ENCODE results near the gene FANCE. TPM values are rescaled to one million over a fixed set of nuclear protein-coding genes. Genes with fewer than 3 reads are reported as not detected.

The FANCE gene
- total and polyA plus RNA-seq, 2 experiments from 2014 or later: 4.1 to 8.7 TPM

- Histone ChIP-seq H3K4me2 (peak within 1 kb of the TSS; percentile 93), H3K4me1 (ENCODE audit: insufficient read depth) (peaks cover 26% of the 10 kb centered on the region), H3K27ac (peak within 1 kb of the TSS; percentile 98), H3K79me2 (peaks cover 23% of the 10 kb centered on the region), H2AFZ (peak within 1 kb of the TSS; percentile 83), H3K9me3 (ENCODE audit: low read depth) (no peaks in the 10 kb centered on the region), H4K20me1 (ENCODE audit: insufficient read depth, poor library complexity, severe bottlenecking) (peaks cover 43% of the 10 kb centered on the region), H3K9me2 (replicated peaks; ENCODE audit: insufficient read depth) (no peaks in the 10 kb centered on the region), H3K27me3 (no peaks in the 10 kb centered on the region), H3K4me3 (peak within 1 kb of the TSS; percentile 79), H3K36me3 (replicated peaks; ENCODE audit: insufficient read depth, low read depth) (no peaks in the 10 kb centered on the region)
- under 1% methylated on average over 79 of the region's 86 CpGs for WGBS (ENCODE audit: low lambda C conversion rate, missing lambda C conversion rate)
- DNase-seq (ENCODE audit: low spot score): peak; percentile 98
- TF ChIP-seq CTCF (IDR thresholded peaks at IDR 0.05; ENCODE audit: poor library complexity) (peak; percentile 100), EZH2 (IDR thresholded peaks at IDR 0.05; ENCODE audit: borderline replicate concordance) (no peak), EZH2phosphoT487 (IDR thresholded peaks at IDR 0.05; ENCODE audit: low read depth, severe bottlenecking, unreplicated experiment) (no peak)
These were observed 16.2 kb downstream of the FANCE start, which contains the start of gene RPL10A for GRCh38 chr6:35468181-35468979. TSS of gene RPL10A (plus strand) at chr6:35468401. CDS start at chr6:35468435, 34 bp downstream.

GRCh38 chr6:35468980-35469750 lies 17.0 kb downstream of the FANCE start:
- no peaks in the 10 kb centered on the region for H3K27me3 ChIP-seq
- no peaks in the 10 kb centered on the region for H3K9me2 ChIP-seq (replicated peaks; ENCODE audit: insufficient read depth)
- peak overlapping the region; percentile 79 for H3K4me3 ChIP-seq
- H4K20me1 ChIP-seq (ENCODE audit: insufficient read depth, poor library complexity, severe bottlenecking): peaks cover 43% of the 10 kb centered on the region
- peaks cover 23% of the 10 kb centered on the region for H3K79me2 ChIP-seq
- peak overlapping the region; percentile 98 for H3K27ac ChIP-seq
- H3K9me3 ChIP-seq (ENCODE audit: low read depth): no peaks in the 10 kb centered on the region
- peaks cover 26% of the 10 kb centered on the region for H3K4me1 ChIP-seq (ENCODE audit: insufficient read depth)
- no peaks in the 10 kb centered on the region for H3K36me3 ChIP-seq (replicated peaks; ENCODE audit: insufficient read depth, low read depth)
- 3% methylated on average over 29 of the region's 37 CpGs for WGBS (ENCODE audit: low lambda C conversion rate, missing lambda C conversion rate)
- H3K4me2 ChIP-seq: peak overlapping the region; percentile 93
- peak overlapping the region; percentile 36 for H2AFZ ChIP-seq
- TF ChIP-seq CTCF (IDR thresholded peaks at IDR 0.05; ENCODE audit: poor library complexity) (no peak), EZH2phosphoT487 (IDR thresholded peaks at IDR 0.05; ENCODE audit: low read depth, severe bottlenecking, unreplicated experiment) (no peak), EZH2 (IDR thresholded peaks at IDR 0.05; ENCODE audit: borderline replicate concordance) (no peak)
- no peak for DNase-seq (ENCODE audit: low spot score)

DNA sequence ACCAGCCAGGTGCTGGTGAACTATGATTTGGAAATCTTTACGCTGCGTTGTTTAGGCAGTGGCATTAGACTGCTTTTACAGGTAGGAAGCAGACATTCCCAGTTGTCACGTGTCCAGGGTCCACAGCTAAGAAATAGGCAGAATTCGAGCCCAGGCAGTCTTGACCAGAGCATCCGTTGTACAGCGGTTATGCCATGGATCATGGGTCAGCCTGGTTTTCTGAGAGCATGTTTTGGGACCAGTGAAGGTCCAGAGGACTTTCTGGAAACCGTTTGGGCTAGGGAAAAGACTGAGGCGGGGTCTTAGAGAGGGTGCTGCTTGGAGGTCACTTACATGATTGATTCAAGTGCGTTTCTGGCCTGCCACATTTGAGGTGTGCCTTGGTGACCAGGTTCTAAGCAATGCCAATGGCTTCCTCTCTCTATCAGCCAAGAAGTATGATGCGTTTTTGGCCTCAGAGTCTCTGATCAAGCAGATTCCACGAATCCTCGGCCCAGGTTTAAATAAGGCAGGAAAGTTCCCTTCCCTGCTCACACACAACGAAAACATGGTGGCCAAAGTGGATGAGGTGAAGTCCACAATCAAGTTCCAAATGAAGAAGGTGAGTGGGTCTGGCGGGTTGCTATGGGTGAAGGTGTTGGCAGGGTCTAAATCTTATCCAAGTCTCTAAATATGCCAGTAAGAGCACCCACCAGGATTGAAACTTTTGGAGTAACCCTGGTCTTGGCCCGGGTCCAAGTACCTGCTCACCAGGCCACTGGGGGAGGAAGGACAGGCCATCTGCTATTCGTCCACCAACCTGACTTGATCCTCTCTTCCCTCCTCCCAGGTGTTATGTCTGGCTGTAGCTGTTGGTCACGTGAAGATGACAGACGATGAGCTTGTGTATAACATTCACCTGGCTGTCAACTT lies 17.9 kb downstream of the FANCE start:
- Histone ChIP-seq H3K27me3 (no peaks in the 10 kb centered on the region), H4K20me1 (ENCODE audit: insufficient read depth, poor library complexity, severe bottlenecking) (peaks cover 43% of the 10 kb centered on the region), H3K4me1 (ENCODE audit: insufficient read depth) (peaks cover 26% of the 10 kb centered on the region), H3K27ac (peak overlapping the region; percentile 98), H3K79me2 (peaks cover 23% of the 10 kb centered on the region), H3K9me3 (ENCODE audit: low read depth) (no peaks in the 10 kb centered on the region), H2AFZ (no peak overlapping the region), H3K4me3 (peak overlapping the region; percentile 79), H3K36me3 (replicated peaks; ENCODE audit: insufficient read depth, low read depth) (no peaks in the 10 kb centered on the region), H3K9me2 (replicated peaks; ENCODE audit: insufficient read depth) (no peaks in the 10 kb centered on the region), H3K4me2 (peak overlapping the region; percentile 93)
- 35% methylated on average over 18 of the region's 18 CpGs for WGBS (ENCODE audit: low lambda C conversion rate, missing lambda C conversion rate)
- DNase-seq (ENCODE audit: low spot score): no peak
- TF ChIP-seq EZH2phosphoT487 (IDR thresholded peaks at IDR 0.05; ENCODE audit: low read depth, severe bottlenecking, unreplicated experiment) (no peak), EZH2 (IDR thresholded peaks at IDR 0.05; ENCODE audit: borderline replicate concordance) (no peak), CTCF (IDR thresholded peaks at IDR 0.05; ENCODE audit: poor library complexity) (no peak)

Data from hepatocyte (in vitro differentiated cells).